ENCODE measurements around the gene KRTAP19-6. TPM values are rescaled to one million over a fixed set of nuclear protein-coding genes. Genes with fewer than 3 reads are reported as not detected.

The KRTAP19-6 gene
- total RNA-seq (not detected), polyA plus RNA-seq (ENCODE audit: insufficient read depth, low read depth, low replicate concordance) (not detected)
- long read RNA-seq, donor 1: 0 reads
- long read RNA-seq, donor 2: 0 reads
- long read RNA-seq, donor 3: 0 reads
- long read RNA-seq, donor 4: 0 reads
- long read RNA-seq, donor 5: 0 reads
- long read RNA-seq, donor 6: 0 reads
- long read RNA-seq, donor 7: 0 reads
- long read RNA-seq, donor 8: 0 reads
- long read RNA-seq, donor 9: 0 reads
- long read RNA-seq, donor 10: 0 reads

GRCh38 chr21:30541764-30542163, at the start of gene KRTAP19-6:
KRTAP19-6 (minus strand) TSS chr21:30541864; CDS start chr21:30541833, 31 bp downstream.
- no peak for TF ChIP-seq CTCF (IDR thresholded peaks at IDR 0.05; ENCODE audit: borderline replicate concordance, extremely low read depth, insufficient read depth)
- Histone ChIP-seq H3K9ac (ENCODE audit: low read length in 3 of 3) (no peak within 1 kb of the TSS), H3K4me3 (ENCODE audit: low read length in 3 of 3) (no peak within 1 kb of the TSS), H3K9me3 (ENCODE audit: control insufficient read depth in 2 of 3, insufficient read depth in 1 of 3, low read length in 3 of 3) (no peaks in the 10 kb centered on the region), H3K27me3 (ENCODE audit: control insufficient read depth, insufficient read depth, low read length) (no peaks in the 10 kb centered on the region), H3K4me1 (ENCODE audit: control insufficient read depth in 2 of 3, insufficient read depth in 2 of 3, low read depth in 1 of 3, low read length in 3 of 3) (no peaks in the 10 kb centered on the region), H3K36me3 (ENCODE audit: control insufficient read depth in 2 of 3, insufficient read depth in 3 of 3, low read length in 3 of 3) (no peaks in the 10 kb centered on the region), H3K27ac (ENCODE audit: low read depth in 2 of 2, low read length in 2 of 2) (no peak within 1 kb of the TSS)
- FAIRE-seq: no peak
- no peak for DNase-seq
- intact Hi-C loops (cut with DNase I): no loop called here

GRCh38 chr21:30590297-30590696, 48.6 kb upstream of the KRTAP19-6 start, which contains the start of gene KRTAP22-2:
KRTAP22-2 (minus strand) TSS chr21:30590397.
- peaks cover 0 to under 1% (median 0%) of the 10 kb centered on the region in 3 donors for H3K9me3 ChIP-seq (ENCODE audit: control insufficient read depth in 2 of 3, insufficient read depth in 1 of 3, low read length in 3 of 3)
- no peak within 1 kb of the TSS for H3K27ac ChIP-seq (ENCODE audit: low read depth in 2 of 2, low read length in 2 of 2)
- no peak for TF ChIP-seq CTCF (IDR thresholded peaks at IDR 0.05; ENCODE audit: borderline replicate concordance, extremely low read depth, insufficient read depth)
- no peak within 1 kb of the TSS for H3K9ac ChIP-seq (ENCODE audit: low read length in 3 of 3)
- no peaks in the 10 kb centered on the region for H3K27me3 ChIP-seq (ENCODE audit: control insufficient read depth, insufficient read depth, low read length)
- intact Hi-C loops (cut with DNase I): no loop called here
- H3K4me3 ChIP-seq (ENCODE audit: low read length in 3 of 3): no peak within 1 kb of the TSS
- DNase-seq (no peak), FAIRE-seq (no peak)
- H3K4me1 ChIP-seq (ENCODE audit: control insufficient read depth in 2 of 3, insufficient read depth in 2 of 3, low read depth in 1 of 3, low read length in 3 of 3): no peaks in the 10 kb centered on the region
- H3K36me3 ChIP-seq (ENCODE audit: control insufficient read depth in 2 of 3, insufficient read depth in 3 of 3, low read length in 3 of 3): no peaks in the 10 kb centered on the region

- intact Hi-C loops (cut with DNase I): no loop called here
- Histone ChIP-seq H3K27me3 (ENCODE audit: control insufficient read depth, insufficient read depth, low read length) (no peaks in the 10 kb centered on the region), H3K36me3 (ENCODE audit: control insufficient read depth in 2 of 3, insufficient read depth in 3 of 3, low read length in 3 of 3) (no peaks in the 10 kb centered on the region), H3K27ac (ENCODE audit: low read depth in 2 of 2, low read length in 2 of 2) (no peak overlapping the region), H3K4me3 (ENCODE audit: low read length in 3 of 3) (no peak overlapping the region), H3K4me1 (ENCODE audit: control insufficient read depth in 2 of 3, insufficient read depth in 2 of 3, low read depth in 1 of 3, low read length in 3 of 3) (no peaks in the 10 kb centered on the region), H3K9ac (ENCODE audit: low read length in 3 of 3) (no peak overlapping the region), H3K9me3 (ENCODE audit: control insufficient read depth in 2 of 3, insufficient read depth in 1 of 3, low read length in 3 of 3) (peaks cover 0 to 3% (median 0%) of the 10 kb centered on the region in 3 donors)
- DNase-seq (no peak), FAIRE-seq (no peak)
- no peak for TF ChIP-seq CTCF (IDR thresholded peaks at IDR 0.05; ENCODE audit: borderline replicate concordance, extremely low read depth, insufficient read depth)
Observed at GRCh38 chr21:30582870-30583269, 41.2 kb upstream of the KRTAP19-6 start.
